SK-N-SH (cell line): ENCODE data around the gene PHF1.

ENCODE experiments used
- FOSL2 ChIP-seq: IDR thresholded peaks from 2 replicates; pipeline ENCODE4 v1.4.0; 2012; ENCODE audit warnings: low read depth, mild to moderate bottlenecking, moderate library complexity, borderline replicate concordance
- TF ChIP-seq, protein P1 (sequence below): IDR thresholded peaks from 2 replicates; pipeline ENCODE4 v1.6.1; 2012; ENCODE audit warnings: mild to moderate bottlenecking, low read depth, low read length, moderate library complexity

DNA sequence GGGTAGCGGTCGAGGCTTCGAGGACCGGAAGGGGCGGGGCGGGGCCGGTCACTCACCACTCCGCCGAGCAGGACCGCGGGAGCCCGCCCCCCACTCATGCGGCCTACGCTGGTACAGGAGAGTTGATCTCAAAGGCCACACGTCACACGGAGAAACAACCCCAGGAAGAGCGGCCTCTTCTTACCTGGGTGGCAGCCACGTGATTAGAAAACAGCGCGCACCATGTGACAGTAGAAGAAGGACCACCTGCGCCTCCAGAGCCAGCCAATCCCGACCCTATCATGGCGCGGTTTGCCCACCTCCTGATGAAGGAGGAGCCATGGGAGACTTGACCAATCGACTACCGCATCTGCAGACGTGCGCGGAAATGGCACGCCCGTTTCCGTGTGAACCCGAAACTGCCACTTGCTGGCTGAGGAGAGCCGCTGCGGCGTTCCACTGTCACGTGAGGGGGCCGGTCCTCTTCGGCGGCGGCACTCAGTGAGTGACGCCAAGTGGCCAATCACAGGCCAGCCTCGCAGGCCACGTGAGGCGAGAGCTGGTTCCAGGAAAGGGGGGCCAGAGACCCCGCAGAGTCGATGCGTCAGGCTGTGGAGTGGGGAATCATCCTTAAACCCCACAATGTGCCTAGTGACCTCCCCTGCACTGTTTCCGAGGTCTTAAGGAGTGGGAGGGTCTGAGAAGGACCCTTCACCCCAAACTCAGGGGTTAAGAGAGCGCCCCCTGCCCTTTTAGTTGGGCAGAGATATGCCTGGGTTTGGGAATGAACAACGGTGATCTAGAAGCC is 7.3 kb downstream of the PHF1 start, which contains the start of gene CUTA:
- TF ChIP-seq, protein P1, sequence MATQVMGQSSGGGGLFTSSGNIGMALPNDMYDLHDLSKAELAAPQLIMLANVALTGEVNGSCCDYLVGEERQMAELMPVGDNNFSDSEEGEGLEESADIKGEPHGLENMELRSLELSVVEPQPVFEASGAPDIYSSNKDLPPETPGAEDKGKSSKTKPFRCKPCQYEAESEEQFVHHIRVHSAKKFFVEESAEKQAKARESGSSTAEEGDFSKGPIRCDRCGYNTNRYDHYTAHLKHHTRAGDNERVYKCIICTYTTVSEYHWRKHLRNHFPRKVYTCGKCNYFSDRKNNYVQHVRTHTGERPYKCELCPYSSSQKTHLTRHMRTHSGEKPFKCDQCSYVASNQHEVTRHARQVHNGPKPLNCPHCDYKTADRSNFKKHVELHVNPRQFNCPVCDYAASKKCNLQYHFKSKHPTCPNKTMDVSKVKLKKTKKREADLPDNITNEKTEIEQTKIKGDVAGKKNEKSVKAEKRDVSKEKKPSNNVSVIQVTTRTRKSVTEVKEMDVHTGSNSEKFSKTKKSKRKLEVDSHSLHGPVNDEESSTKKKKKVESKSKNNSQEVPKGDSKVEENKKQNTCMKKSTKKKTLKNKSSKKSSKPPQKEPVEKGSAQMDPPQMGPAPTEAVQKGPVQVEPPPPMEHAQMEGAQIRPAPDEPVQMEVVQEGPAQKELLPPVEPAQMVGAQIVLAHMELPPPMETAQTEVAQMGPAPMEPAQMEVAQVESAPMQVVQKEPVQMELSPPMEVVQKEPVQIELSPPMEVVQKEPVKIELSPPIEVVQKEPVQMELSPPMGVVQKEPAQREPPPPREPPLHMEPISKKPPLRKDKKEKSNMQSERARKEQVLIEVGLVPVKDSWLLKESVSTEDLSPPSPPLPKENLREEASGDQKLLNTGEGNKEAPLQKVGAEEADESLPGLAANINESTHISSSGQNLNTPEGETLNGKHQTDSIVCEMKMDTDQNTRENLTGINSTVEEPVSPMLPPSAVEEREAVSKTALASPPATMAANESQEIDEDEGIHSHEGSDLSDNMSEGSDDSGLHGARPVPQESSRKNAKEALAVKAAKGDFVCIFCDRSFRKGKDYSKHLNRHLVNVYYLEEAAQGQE: no peak
- peak; percentile 33; the same call in 1 of the 2 replicates for TF ChIP-seq FOSL2
